Stimulated activated CD8-positive, alpha-beta memory T cell treated with anti-CD3 and anti-CD28 coated beads, Interleukin-15, amount 100 ng/mL, for 48 hours (primary cell): ENCODE data around the gene DCP1A.

Experiments
- DNase-seq, 2 donors: peaks; one replicate each; pipeline ENCODE4 v3.0.0-alpha.2; 2020; ENCODE audit warnings: low read depth in 2 of 2

The DCP1A gene

GRCh38 chr3:53244271-53244670 lies 103.1 kb downstream of the DCP1A start:
- no peak for DNase-seq

- DNase-seq: no peak
Measured at GRCh38 chr3:53243785-53244184, 103.6 kb downstream of the DCP1A start.

GRCh38 chr3:53243165-53243564 lies 104.2 kb downstream of the DCP1A start:
- no peak for DNase-seq

DNA sequence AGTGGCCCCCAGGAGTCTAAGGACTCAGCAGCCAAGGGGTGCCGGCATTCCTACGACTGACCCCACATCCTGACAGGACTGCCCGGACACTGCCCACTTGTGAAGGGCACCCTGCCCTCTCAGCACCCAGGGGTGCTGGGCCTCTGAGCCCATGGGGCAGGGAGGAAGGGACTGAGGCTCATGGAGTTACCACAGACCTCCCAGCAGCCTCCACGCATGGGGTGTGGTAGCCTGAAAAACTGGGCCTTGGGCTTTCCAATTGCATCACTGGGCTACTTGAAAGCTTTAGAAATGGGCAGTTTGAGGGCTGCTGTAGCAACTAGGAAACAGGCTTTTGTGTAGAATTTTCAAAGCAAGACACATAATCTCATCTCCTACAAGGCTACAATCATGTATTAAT lies 104.7 kb downstream of the DCP1A start:
- no peak for DNase-seq

DNA sequence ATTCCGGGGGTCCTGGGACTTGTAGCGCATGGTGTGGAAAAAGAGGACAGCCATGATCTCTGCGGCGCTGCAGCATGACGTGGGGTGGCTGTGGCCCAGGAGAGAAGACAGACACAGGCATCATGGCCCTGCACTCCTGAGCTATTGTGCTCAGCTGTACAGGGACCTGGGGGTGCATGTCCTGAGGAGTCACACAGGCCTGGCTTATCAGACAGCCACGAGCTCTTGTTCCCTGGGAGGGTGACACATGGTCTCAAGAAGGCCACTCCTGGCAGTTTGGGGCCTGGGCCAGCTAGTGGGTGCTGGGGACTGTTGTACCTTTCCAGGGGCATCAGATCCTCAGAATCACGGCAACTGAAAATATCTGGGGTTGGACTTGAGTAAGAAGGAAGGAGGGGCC lies 105.2 kb downstream of the DCP1A start:
- DNase-seq: no peak

- no peak for DNase-seq
Measured at GRCh38 chr3:53240989-53241972, 106.1 kb downstream of the DCP1A start.

DNA sequence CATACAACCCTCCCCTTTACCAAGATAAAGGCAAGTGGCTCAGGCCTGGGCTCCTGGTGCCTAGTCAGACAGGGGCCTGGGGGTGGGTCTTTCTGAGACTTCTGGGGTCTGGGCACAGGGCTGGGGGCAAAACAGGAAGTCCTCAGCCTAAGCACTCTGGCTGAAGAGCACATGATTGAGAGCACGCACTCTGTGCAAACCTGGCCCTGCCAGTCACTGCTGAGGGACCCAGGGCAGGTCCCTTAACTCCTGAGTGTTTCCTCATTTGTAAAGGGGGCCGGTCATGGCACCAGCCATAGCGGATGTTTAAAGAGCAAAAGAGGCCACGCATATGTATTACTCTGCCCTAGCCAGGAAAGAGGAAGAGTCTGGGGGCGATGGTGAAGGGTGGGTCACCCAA lies 107.5 kb downstream of the DCP1A start:
- no peak for DNase-seq

- DNase-seq: no peak
Measured at GRCh38 chr3:53238886-53239285, 108.5 kb downstream of the DCP1A start.

- no peak for DNase-seq
Measured at GRCh38 chr3:53238051-53238850, 109.1 kb downstream of the DCP1A start.

- no peak for DNase-seq
Measured at GRCh38 chr3:53236112-53236841, 111.1 kb downstream of the DCP1A start.

DNA sequence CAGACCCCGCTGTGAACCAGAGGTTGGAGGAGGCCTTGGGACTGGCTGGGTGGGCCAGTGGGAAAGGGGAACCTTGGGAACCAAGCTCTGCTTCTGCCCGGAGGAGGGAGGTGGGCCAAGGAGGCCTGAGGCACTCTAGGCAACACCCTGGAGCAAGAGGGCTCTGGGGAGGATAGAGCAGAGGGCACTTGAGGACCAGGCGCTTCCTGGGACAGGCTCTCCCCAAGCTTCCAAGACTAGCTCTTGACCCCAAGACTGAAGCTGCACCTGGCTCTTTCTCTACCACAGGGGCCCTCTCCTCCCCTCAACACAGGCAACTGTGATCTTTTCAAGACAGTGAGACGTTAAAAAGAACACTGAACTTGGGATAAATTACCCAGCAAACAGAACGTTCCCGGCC lies 111.8 kb downstream of the DCP1A start:
- no peak for DNase-seq

GRCh38 chr3:53234841-53235232 lies 112.5 kb downstream of the DCP1A start:
- no peak for DNase-seq

DNA sequence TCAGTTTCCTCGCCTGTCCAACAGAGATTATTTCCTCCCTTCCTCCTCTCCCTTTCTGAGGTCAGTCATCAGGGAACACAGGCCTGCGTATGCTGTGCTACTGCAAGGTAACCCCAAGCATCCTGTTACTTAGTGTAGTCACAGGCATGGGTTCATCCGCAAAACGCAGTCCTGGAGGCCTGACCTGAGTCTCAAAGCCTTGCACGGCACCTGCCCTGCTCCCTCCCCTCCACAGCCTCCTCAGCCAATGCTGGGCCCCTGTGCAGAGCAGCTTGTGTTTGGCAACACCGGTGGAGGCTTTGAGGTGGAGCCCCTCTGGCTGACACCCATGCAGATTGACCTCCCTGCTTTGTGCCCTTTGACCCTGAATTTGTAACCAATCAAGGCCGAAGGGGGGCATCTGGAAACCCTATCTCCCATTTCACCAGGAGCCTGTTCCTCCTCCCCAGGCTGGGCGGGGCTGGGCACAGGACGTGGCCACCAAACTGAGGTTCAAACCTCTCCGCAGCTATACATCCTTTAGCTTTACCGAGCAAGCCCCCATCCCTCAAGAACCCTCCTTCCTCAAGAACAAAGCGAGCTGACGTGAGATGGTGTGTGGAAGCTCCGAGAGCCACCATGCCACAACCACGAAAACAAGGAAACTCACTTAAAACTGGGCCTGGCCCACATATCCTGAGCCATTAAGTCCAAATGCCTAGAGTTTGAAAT lies 113.1 kb downstream of the DCP1A start:
- no peak for DNase-seq
